ENCODE measurements around the gene CD163L1.

DNA sequence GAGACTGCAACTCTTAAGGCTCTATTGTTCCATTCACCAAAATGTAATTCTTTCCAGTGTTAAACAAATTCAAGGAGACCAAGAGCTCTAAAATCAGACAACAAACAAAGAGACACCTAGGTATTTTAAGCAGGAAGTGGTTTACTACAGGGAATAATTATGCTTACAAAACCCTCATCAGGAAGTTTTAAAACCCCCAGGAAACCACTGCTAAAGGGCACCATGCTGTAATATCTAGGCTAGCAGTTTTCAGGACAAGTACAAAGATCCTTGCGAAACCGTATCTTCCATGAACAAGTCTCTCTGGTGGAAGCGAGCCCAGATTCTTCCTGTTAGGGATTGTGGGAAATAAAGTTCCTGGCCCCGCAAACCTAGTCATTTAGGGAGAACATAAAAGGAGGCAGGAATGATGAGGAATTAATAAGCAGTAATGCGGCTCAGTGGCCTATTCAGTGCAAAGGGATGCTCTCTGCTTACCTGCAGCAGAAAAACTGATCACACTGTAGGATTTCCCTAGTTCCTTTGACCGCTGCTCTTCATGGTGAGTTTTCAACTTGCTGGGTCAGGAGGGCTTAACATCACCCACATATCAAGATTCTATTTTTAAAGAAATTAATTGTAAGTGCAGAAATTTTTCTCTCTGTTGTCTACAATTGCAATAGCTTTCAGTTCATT, 97.3 kb downstream of the CD163L1 start:
- TF ChIP-seq, protein P1, sequence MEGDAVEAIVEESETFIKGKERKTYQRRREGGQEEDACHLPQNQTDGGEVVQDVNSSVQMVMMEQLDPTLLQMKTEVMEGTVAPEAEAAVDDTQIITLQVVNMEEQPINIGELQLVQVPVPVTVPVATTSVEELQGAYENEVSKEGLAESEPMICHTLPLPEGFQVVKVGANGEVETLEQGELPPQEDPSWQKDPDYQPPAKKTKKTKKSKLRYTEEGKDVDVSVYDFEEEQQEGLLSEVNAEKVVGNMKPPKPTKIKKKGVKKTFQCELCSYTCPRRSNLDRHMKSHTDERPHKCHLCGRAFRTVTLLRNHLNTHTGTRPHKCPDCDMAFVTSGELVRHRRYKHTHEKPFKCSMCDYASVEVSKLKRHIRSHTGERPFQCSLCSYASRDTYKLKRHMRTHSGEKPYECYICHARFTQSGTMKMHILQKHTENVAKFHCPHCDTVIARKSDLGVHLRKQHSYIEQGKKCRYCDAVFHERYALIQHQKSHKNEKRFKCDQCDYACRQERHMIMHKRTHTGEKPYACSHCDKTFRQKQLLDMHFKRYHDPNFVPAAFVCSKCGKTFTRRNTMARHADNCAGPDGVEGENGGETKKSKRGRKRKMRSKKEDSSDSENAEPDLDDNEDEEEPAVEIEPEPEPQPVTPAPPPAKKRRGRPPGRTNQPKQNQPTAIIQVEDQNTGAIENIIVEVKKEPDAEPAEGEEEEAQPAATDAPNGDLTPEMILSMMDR (IDR thresholded peaks at IDR 0.05), result no peak
- TF ChIP-seq POLR2AphosphoS5 (IDR thresholded peaks at IDR 0.05) (no peak), POLR2A (IDR thresholded peaks at IDR 0.05) (no peak), EP300 (IDR thresholded peaks at IDR 0.05) (no peak)

Data from stomach (tissue), 4 donors.